ENCODE data around the gene LYSET.

GRCh38 chr14:93163564-93163963, 21.6 kb upstream of the LYSET start:
- TF ChIP-seq YY1 (IDR thresholded peaks at IDR 0.05; ENCODE audit: low read depth, low read length) (no peak), RAD21 (IDR thresholded peaks at IDR 0.05; ENCODE audit: insufficient read depth, low read depth, low read length) (no peak)
